ENCODE results near the gene BCAR1. TPM values are rescaled to one million over a fixed set of nuclear protein-coding genes. Genes with fewer than 3 reads are reported as not detected.

Gene BCAR1
- total RNA-seq, 1 donor = 33.4 TPM

DNA sequence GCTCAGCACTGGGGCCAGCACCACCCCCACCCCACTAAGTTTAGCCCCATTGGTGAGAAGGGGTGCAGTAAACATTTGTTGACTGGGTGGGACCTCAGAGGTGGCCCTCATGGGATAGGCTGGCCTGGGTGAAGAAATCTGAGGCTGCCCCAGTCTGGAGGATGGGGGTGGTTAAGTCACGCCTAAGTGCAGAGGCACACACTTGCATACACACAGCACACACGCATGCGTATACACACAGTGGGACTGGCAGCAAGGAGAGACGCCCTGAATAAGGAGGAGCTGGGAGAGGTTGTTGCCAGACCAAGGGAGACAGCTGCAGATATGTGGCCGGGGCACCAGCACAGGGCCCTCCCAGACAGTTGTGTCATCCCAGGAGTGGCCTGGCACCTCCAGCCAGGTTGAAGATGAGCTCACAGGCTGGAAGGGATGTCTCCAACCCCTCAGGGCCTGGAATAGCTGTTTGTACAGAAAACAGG lies 3.0 kb upstream of the BCAR1 start:
- DNase-seq (ENCODE audit: low read depth) = peak; percentile 36
- H3K4me3 ChIP-seq (ENCODE audit: low read depth, low read length) = no peak overlapping the region
- TF ChIP-seq, protein P1, sequence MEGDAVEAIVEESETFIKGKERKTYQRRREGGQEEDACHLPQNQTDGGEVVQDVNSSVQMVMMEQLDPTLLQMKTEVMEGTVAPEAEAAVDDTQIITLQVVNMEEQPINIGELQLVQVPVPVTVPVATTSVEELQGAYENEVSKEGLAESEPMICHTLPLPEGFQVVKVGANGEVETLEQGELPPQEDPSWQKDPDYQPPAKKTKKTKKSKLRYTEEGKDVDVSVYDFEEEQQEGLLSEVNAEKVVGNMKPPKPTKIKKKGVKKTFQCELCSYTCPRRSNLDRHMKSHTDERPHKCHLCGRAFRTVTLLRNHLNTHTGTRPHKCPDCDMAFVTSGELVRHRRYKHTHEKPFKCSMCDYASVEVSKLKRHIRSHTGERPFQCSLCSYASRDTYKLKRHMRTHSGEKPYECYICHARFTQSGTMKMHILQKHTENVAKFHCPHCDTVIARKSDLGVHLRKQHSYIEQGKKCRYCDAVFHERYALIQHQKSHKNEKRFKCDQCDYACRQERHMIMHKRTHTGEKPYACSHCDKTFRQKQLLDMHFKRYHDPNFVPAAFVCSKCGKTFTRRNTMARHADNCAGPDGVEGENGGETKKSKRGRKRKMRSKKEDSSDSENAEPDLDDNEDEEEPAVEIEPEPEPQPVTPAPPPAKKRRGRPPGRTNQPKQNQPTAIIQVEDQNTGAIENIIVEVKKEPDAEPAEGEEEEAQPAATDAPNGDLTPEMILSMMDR (IDR thresholded peaks at IDR 0.05; ENCODE audit: insufficient read depth, low read length) = no peak

DNA sequence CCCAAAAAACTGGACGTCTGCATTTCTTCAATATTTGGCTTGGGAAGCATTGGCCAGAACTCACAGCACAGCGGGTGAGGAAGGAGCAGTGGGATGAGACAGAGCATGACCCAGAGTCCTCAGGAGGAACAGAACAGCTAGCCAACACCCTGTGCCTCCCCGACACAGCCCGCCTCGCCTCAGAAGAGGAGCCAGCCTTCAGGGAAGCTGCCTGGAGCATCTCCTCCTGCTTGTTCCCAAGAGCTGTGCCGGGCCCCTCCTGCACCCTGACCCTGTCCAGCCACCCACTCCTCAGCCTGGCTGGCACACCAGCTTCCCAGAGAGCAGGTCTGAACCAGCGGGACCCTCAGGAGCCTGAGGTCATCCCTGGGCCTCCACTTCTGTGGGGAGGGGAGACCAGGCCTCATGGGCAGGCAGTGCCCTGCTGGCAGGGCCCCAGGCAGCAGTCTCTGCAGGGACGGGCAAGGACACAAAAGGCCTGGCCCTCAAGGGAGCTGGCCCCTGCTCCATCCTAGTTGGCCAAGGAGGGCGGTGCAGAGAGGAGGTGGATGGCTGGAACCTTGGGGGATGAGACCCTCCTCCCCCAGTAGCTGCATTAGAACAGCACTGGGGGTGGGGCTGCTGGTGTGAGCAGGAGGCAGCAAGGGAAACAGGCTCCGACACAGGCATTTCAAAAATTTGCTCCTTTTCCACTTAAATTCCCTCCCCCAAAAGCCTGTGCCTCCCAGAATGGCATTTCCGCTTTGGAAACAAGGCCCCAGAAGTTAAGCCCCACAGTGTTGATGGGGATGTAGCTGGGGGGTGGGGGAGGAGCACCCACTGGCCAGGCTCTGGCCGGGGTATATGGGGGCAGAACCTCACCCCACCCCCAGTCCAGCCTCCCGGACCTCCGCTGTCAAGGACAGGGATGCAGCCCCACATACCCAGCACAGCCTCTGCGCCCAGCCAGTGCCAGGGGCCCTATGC lies 1.8 kb upstream of the BCAR1 start:
- peak overlapping the region; percentile 9 for H3K4me3 ChIP-seq (ENCODE audit: low read depth, low read length)
- TF ChIP-seq, protein P1 (IDR thresholded peaks at IDR 0.05; ENCODE audit: insufficient read depth, low read length) = no peak
- peak; percentile 69 for DNase-seq (ENCODE audit: low read depth)

DNA sequence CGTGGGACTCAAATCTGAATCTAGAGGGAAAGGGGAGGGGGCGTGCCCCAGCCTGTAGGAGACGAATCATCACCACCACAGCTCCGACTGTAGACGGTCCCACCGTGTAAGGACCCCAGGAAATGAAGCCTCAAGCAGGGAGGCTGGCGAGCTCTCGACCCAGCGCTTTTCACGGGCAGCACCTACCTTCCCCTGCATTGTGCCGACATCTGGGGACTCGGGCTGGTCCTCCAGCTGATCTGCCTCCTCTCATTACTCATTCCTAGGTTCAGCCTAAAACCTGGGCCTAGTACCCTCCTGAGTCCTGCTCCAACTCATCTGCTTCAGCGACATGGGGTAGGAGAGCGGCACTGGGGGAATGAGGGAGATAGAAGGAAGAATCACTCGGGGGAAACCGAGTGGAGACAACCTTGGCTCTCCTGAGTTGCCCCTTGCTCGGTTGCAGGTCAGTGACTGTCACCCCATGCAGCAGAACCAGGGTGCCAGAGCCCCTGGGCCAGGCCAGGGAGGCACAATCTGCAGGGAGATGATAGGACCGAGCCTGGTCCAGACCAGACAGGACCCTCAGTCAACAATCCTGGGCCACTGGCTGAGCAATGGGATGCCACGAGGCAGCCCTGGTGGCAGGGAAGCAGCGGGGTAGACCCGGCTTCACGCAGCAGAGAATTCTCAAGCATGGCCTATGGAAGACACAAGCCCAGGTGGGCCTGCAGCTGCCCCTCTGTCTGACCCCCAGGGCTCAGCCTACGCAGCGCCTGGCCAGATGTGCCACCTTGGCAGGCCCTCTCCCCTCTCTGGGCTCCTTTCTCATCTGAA lies 833 bp upstream of the BCAR1 start:
- TF ChIP-seq, protein P1 (IDR thresholded peaks at IDR 0.05; ENCODE audit: insufficient read depth, low read length) = no peak
- no peak for DNase-seq (ENCODE audit: low read depth)
- H3K4me3 ChIP-seq (ENCODE audit: low read depth, low read length) = peak overlapping the region; percentile 38

DNA sequence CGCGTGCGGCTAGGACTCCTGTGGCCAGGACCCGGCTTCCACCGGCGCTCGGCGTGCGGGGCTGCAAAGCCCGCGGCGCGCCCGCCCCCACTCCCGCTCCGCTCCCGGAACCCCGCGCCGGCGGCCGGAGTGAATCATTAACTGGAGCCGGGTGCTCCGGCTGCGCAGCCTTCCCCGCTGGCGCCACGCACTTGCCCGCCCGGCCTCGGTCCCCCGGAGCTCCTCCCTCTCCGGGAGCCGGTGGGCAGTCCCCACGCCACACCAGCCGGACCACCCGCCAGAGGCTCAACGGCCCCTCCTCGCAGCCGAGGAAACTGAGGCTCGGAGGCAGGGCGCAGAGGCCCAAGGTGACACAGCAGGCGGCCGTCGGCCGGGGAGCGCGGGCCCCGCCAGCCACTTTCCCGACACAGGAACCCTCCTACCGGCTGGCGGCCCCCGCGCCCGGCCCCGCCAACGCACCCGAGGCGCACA lies 580 bp downstream of the BCAR1 start:
- H3K4me3 ChIP-seq (ENCODE audit: low read depth, low read length) = peak overlapping the region; percentile 76
- TF ChIP-seq, protein P1 (IDR thresholded peaks at IDR 0.05; ENCODE audit: insufficient read depth, low read length) = no peak
- DNase-seq (ENCODE audit: low read depth) = no peak

DNA sequence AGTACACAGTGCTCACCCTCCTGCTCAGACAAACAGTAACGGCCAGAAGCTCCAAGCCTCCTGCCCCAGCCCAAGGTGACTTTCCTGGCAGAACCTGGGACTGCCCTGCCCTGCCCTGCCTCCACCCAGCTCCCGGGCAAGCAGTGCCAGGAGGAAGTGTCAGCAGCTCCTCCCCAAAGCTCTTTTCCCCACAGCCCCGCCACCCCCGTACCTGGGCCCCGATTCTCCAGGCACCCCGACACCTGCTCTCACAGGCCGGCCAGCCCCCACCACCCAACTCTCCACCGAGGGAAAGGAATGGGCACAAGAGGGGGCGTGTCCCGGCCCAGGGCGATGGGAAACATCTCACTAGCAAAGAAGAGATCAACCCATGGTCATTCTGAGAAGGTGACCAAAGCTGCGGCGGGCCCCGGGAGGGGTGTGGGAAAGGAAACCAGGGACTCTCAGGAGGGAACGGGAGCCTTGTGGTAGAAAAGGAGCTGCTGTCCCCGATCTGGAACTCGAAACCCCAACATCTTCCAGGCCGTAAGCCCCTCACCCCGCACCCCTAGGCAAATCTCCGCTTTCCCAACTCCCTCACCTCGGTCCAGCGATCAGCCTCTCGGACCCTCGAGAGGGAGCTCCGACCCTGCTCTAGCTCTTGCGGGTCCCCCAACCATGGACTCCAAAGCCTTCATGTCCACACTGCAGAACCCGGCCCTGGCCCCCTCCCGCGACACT lies 1.2 kb downstream of the BCAR1 start:
- DNase-seq (ENCODE audit: low read depth) = no peak
- TF ChIP-seq, protein P1 (IDR thresholded peaks at IDR 0.05; ENCODE audit: insufficient read depth, low read length) = no peak
- peak overlapping the region; percentile 76 for H3K4me3 ChIP-seq (ENCODE audit: low read depth, low read length)

DNA sequence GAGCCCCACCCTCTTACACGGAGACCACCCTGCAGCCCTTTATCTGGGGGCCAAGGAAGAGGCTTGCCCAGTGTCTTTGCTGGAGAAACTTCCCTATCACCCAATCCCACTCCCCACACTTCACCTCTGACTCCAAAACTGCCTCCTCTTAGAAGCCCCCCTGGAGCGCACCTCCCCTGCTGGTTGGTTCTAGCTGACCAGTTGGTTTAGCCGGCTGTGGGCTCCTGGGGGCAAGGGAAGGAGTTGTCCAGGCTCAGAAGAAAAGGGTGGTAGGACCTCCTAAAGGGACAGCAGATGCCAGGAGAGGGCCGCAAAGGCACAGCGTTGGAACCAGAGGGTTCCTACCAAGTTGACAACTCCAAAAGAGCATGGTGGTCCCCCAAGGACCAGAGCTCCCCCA lies 2.0 kb downstream of the BCAR1 start:
- H3K4me3 ChIP-seq (ENCODE audit: low read depth, low read length) = no peak overlapping the region
- TF ChIP-seq, protein P1 (IDR thresholded peaks at IDR 0.05; ENCODE audit: insufficient read depth, low read length) = no peak
- DNase-seq (ENCODE audit: low read depth) = no peak

All from fibroblast of the aortic adventitia (primary cell).